HCT116 (cell line): ENCODE data around the gene TRIM72. TPM values are rescaled to one million over a fixed set of nuclear protein-coding genes. Genes with fewer than 3 reads are reported as not detected.

ENCODE experiments used
- ATAC-seq: fragments of 200-7000 bp; cut with Tn5 transposase; 2 replicates; pipeline ENCODE4 v1.9.1; 2020; ENCODE audit warnings: mild to moderate bottlenecking, moderate library complexity
- BruUV-seq: library from RNA; stranded (reverse); fragments of 400-500 nt; replicated peaks from 2 replicates; lab custom pipeline; 2021; lab: Mats Ljungman, UMichigan
- CTCF ChIA-PET: fragments of 300-600 bp; sonication (Branson Sonifier 250); formaldehyde crosslinking; loops from one replicate; lab custom pipeline; 2021; ENCODE audit warnings: antibody characterized with exemption; lab: Charles Lee
- POLR2A ChIA-PET: fragments of 300-600, 350-600 bp; sonication (Branson Sonifier 250); formaldehyde crosslinking; loops from one replicate; lab custom pipeline; 2021; ENCODE audit warnings: antibody characterized with exemption; lab: Charles Lee
- RAD21 ChIA-PET, 2 experiments: fragments of 300-600 bp; sonication (Branson Sonifier 250); formaldehyde crosslinking; loops; one replicate each; lab custom pipeline; 2023; ENCODE audit warnings: low total read pairs in 2 of 2; ENCODE audit not compliant: uncharacterized antibody in 2 of 2, unreplicated experiment in 2 of 2, low non-redundant PET in 1 of 2; lab: Charles Lee
- DNase-seq: peaks from one replicate; pipeline ENCODE4 v3.0.0-alpha.2; 2010; ENCODE audit warnings: low read depth, low spot score
- H2AFZ ChIP-seq: fragments of 200-600 bp; shearing (Covaris generic), sonication (generic); 2 replicates; pipeline ENCODE4 v1.6.1; 2017; ENCODE audit warnings: low read depth, mixed run types, mixed read lengths, antibody characterized with exemption, low read length; ENCODE audit not compliant: poor library complexity, severe bottlenecking
- H3K27ac ChIP-seq: 2 replicates; pipeline ENCODE4 v1.5.1; 2012; ENCODE audit warnings: low read depth, low read length
- H3K27me3 ChIP-seq: fragments of 200-600 bp; sonication (generic); 2 replicates; pipeline ENCODE4 v1.6.1; 2016; ENCODE audit warnings: mixed run types, low read length, mixed read lengths; ENCODE audit not compliant: insufficient read depth
- H3K36me3 ChIP-seq, 2 experiments: fragments of 200-500 bp in 1 of 2; fragments of 200-600 bp in 1 of 2; sonication (Bioruptor generic) in 1 of 2; sonication (generic) in 1 of 2; 2 replicates each; pipeline versions ENCODE4 v1.5.1 to v1.6.1; 2014 to 2016; ENCODE audit warnings: low read length in 2 of 2, inconsistent platforms in 1 of 2, mixed read lengths in 1 of 2, mixed run types in 1 of 2; ENCODE audit not compliant: insufficient read depth in 2 of 2, control insufficient read depth in 1 of 2
- H3K4me1 ChIP-seq, 2 experiments: fragments of 200-600 bp in 1 of 2; sonication (generic) in 1 of 2; 2 replicates each; pipeline versions ENCODE4 v1.5.1 to v1.6.1; 2012 to 2017; ENCODE audit warnings: low read length in 2 of 2, inconsistent platforms in 1 of 2, mild to moderate bottlenecking in 1 of 2, mixed read lengths in 1 of 2, mixed run types in 1 of 2, moderate library complexity in 1 of 2; ENCODE audit not compliant: insufficient read depth in 2 of 2, control insufficient read depth in 1 of 2
- H3K4me2 ChIP-seq: fragments of 200-600 bp; sonication (generic); 2 replicates; pipeline ENCODE4 v1.6.1; 2017; ENCODE audit warnings: mixed run types, low read length, mixed read lengths
- H3K4me3 ChIP-seq, 2 experiments: fragments of 200-600 bp in 1 of 2; sonication (generic) in 1 of 2; replicated peaks in 1 of 2; 2 replicates each; pipeline ENCODE4 v1.5.1; 2011 to 2016; ENCODE audit warnings: low read length in 2 of 2, control low read depth in 1 of 2, low read depth in 1 of 2, mild to moderate bottlenecking in 1 of 2, mixed read lengths in 1 of 2, mixed run types in 1 of 2
- H3K79me2 ChIP-seq: fragments of 200-600 bp; sonication (generic); 2 replicates; pipeline ENCODE4 v1.6.1; 2017; ENCODE audit warnings: mild to moderate bottlenecking, mixed run types, low read length, moderate library complexity, mixed read lengths; ENCODE audit not compliant: insufficient read depth
- H3K9ac ChIP-seq: fragments of 200-600 bp; sonication (generic); 2 replicates; pipeline ENCODE4 v1.6.1; 2016; ENCODE audit warnings: low read length, mixed read lengths
- H3K9me2 ChIP-seq: fragments of 200-600 bp; sonication (generic), shearing (Covaris generic); 2 replicates; pipeline ENCODE4 v1.6.1; 2017; ENCODE audit warnings: mixed run types, mild to moderate bottlenecking, moderate library complexity; ENCODE audit not compliant: insufficient read depth
- H3K9me3 ChIP-seq, 2 experiments: fragments of 200-500 bp in 1 of 2; fragments of 200-600 bp in 1 of 2; sonication (Bioruptor generic) in 1 of 2; sonication (generic) in 1 of 2; 2 replicates each; pipeline ENCODE4 v1.6.1; 2014 to 2017; ENCODE audit warnings: low read length in 2 of 2, mixed read lengths in 2 of 2, inconsistent platforms in 1 of 2, low read depth in 1 of 2, mild to moderate bottlenecking in 1 of 2, mixed run types in 1 of 2, moderate library complexity in 1 of 2; ENCODE audit not compliant: control insufficient read depth in 1 of 2, insufficient read depth in 1 of 2
- H4K20me1 ChIP-seq: fragments of 200-600 bp; sonication (generic), shearing (Covaris generic); 2 replicates; pipeline ENCODE4 v1.6.1; 2017; ENCODE audit warnings: mixed run types, mild to moderate bottlenecking, moderate library complexity; ENCODE audit not compliant: insufficient read depth
- ATF3 ChIP-seq: IDR thresholded peaks from 2 replicates; pipeline ENCODE4 v1.6.1; 2012
- CBX3 ChIP-seq: IDR thresholded peaks from 2 replicates; pipeline ENCODE4 v1.6.1; 2012; ENCODE audit warnings: low read depth
- CEBPB ChIP-seq: IDR thresholded peaks from 2 replicates; pipeline ENCODE4 v1.6.1; 2012; ENCODE audit warnings: low read depth
- EGR1 ChIP-seq: IDR thresholded peaks from 2 replicates; pipeline ENCODE4 v1.6.1; 2012; ENCODE audit warnings: low read depth
- EZH2 ChIP-seq: fragments of 200-600 bp; sonication (generic); IDR thresholded peaks from 2 replicates; pipeline ENCODE4 v1.6.1; 2017; ENCODE audit warnings: antibody characterized with exemption, mixed run types
- FOSL1 ChIP-seq: IDR thresholded peaks from 2 replicates; pipeline ENCODE4 v1.6.1; 2012; ENCODE audit warnings: low read depth
- JUND ChIP-seq: IDR thresholded peaks from 2 replicates; pipeline ENCODE4 v1.6.1; 2012
- REST ChIP-seq: IDR thresholded peaks from 2 replicates; pipeline ENCODE4 v1.6.1; 2012; ENCODE audit warnings: low read depth
- YY1 ChIP-seq: IDR thresholded peaks from 2 replicates; pipeline ENCODE4 v1.6.1; 2011; ENCODE audit warnings: low read length, low read depth, moderate library complexity, mild to moderate bottlenecking; ENCODE audit not compliant: insufficient replicate concordance; ENCODE audit errors: extremely low read depth
- ZFX ChIP-seq: fragments of 450-650 bp; IDR thresholded peaks from 2 replicates; pipeline ENCODE4 v1.6.1; 2017
- ZNF274 ChIP-seq: fragments of 200-500 bp; sonication (Bioruptor generic); IDR thresholded peaks from 2 replicates; pipeline ENCODE4 v1.6.1; 2014; ENCODE audit warnings: mild to moderate bottlenecking, low read depth, low read length, inconsistent platforms
- intact Hi-C: fragments of 100-400 bp; cut with micrococcal nuclease; formaldehyde crosslinking; loops from 2 replicates; pipeline ENCODE4 v1.10.0; 2022
- total RNA-seq: library from RNA; stranded (reverse); gene quantifications from one replicate; pipeline ENCODE4 v1.2.1, GENCODE V29; 2021; ENCODE audit not compliant: unreplicated experiment

TRIM72 gene
- total RNA-seq, 1 experiment from 2014 or later: 43.8 TPM

- Histone ChIP-seq H3K4me3 (no peak overlapping the region), H3K9ac (no peak overlapping the region), H3K4me2 (no peak overlapping the region), H3K79me2 (peaks cover 100% of the 10 kb centered on the region), H3K9me2 (no peaks in the 10 kb centered on the region), H3K4me1 (no peaks in the 10 kb centered on the region), H3K27me3 (no peaks in the 10 kb centered on the region), H4K20me1 (peaks cover 89% of the 10 kb centered on the region), H3K9me3 (no peaks in the 10 kb centered on the region), H2AFZ (no peak overlapping the region), H3K27ac (no peak overlapping the region), H3K36me3 (peaks cover 95 to 98% of the 10 kb centered on the region in 2 experiments)
- POLR2A ChIA-PET: interaction anchor here (2.3 kb wide), 1 partner anchor 10 kb away, joined by 11 read pairs; the partner anchor contains the start of gene FUS
- TF ChIP-seq CBX3 (no peak), REST (no peak), EGR1 (no peak), EZH2 (no peak), ZNF274 (no peak), YY1 (no peak), ZFX (no peak), ATF3 (no peak), CEBPB (no peak), JUND (no peak), FOSL1 (no peak)
- RAD21 ChIA-PET: no interaction called here
- no peak for DNase-seq
- no TSS peak for BruUV-seq
- intact Hi-C loops: no loop called here
- CTCF ChIA-PET: no interaction called here
- ATAC-seq: no peak
Observed at GRCh38 chr16:31190061-31190460, 23.9 kb upstream of the TRIM72 start.
